Body of pancreas (tissue), 4 donors: Measurements from ENCODE around the gene RIMS1. TPM values are rescaled to one million over a fixed set of nuclear protein-coding genes. Genes with fewer than 3 reads are reported as not detected.

Experiments used
- ATAC-seq: fragments of 150-250 bp; one replicate; pipeline ENCODE4 v1.9.1; 2016
- DNase-seq, 4 donors: peaks; one replicate each; pipeline ENCODE4 v3.0.0-alpha.2; 2019
- H3K27ac ChIP-seq, 4 donors: fragments of 200-600 bp; sonication (generic); 1 replicate in 3 of 4; 2 replicates in 1 of 4; pipeline versions ENCODE4 v1.5.1 to v1.6.1; 2016 to 2019; ENCODE audit warnings: mild to moderate bottlenecking in 1 of 4, mixed read lengths in 1 of 4, moderate library complexity in 1 of 4
- H3K27me3 ChIP-seq, 2 donors: fragments of 200-600 bp; sonication (generic); one replicate each; pipeline ENCODE4 v1.6.0; 2016; ENCODE audit warnings: mild to moderate bottlenecking in 1 of 2
- H3K36me3 ChIP-seq, 2 donors: fragments of 200-600 bp; sonication (generic); replicated peaks in 1 of 2; 2 replicates each; pipeline ENCODE4 v1.5.1; 2016; ENCODE audit warnings: low read depth in 2 of 2; ENCODE audit not compliant: insufficient read depth in 1 of 2
- H3K4me1 ChIP-seq: fragments of 200-600 bp; sonication (generic); one replicate; pipeline ENCODE4 v1.6.0; 2016
- H3K4me3 ChIP-seq, 2 donors: fragments of 200-600 bp; sonication (generic); 1 replicate in 1 of 2; 2 replicates in 1 of 2; pipeline ENCODE4 v1.5.1; 2016 to 2019
- H3K9me3 ChIP-seq, 3 donors: fragments of 200-600 bp; sonication (generic); 1 replicate in 2 of 3; 2 replicates in 1 of 3; pipeline ENCODE4 v1.5.1; 2016
- POLR2A ChIP-seq, 3 donors: fragments of 450-650 bp; IDR thresholded peaks; one replicate each; pipeline ENCODE4 v1.6.1; 2016; ENCODE audit warnings: antibody characterized with exemption in 3 of 3, mild to moderate bottlenecking in 2 of 3
- WGBS, 2 donors: methylation state at CpG; one replicate each; pipeline ENCODE4 v1.1.5; 2017; 5-methylcytosine and 5-hydroxymethylcytosine counted together
- intact Hi-C: fragments of 100-400 bp; cut with DNase I; formaldehyde crosslinking; loops from one replicate; pipeline ENCODE4 v1.15.1; 2023
- total RNA-seq, 2 donors: library from RNA; depleted of rRNA; stranded (reverse); fragments of >200 nt; gene quantifications; one replicate each; pipeline ENCODE4 v1.1.0, GENCODE V29; 2016
- TF ChIP-seq, protein P1 (sequence below), 7 experiments: fragments of 450-650 bp in 4 of 7; fragments of 200-600 bp in 3 of 7; sonication (generic) in 3 of 7; IDR thresholded peaks; one replicate each; pipeline ENCODE4 v1.5.1; 2016 to 2019; ENCODE audit warnings: antibody characterized with exemption in 7 of 7

The RIMS1 gene
- total RNA-seq, 2 donors from 2014 or later: 0.78 to 5.9 TPM

DNA sequence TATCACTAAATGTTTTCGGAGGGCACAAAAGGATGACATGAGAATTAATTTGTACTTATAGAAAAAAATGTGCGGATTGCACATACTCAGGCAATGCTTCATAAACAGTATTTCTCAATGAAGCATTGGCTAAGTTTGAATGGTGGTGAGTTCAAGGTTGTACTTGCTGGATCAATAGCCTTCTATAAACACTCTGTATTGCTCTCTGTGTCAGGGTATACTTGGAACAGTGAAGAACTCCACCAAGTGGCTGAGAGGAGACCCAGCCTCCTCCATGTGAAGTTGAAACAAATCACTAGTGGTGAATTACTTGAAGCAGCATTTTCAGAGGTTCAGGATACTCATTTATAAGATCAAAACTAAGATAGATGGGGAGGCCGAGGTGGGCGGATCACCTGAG lies 360.6 kb downstream of the RIMS1 start:
- H3K27me3 ChIP-seq: no peaks in the 10 kb centered on the region
- no peak overlapping the region for H3K27ac ChIP-seq
- TF ChIP-seq, protein P1, sequence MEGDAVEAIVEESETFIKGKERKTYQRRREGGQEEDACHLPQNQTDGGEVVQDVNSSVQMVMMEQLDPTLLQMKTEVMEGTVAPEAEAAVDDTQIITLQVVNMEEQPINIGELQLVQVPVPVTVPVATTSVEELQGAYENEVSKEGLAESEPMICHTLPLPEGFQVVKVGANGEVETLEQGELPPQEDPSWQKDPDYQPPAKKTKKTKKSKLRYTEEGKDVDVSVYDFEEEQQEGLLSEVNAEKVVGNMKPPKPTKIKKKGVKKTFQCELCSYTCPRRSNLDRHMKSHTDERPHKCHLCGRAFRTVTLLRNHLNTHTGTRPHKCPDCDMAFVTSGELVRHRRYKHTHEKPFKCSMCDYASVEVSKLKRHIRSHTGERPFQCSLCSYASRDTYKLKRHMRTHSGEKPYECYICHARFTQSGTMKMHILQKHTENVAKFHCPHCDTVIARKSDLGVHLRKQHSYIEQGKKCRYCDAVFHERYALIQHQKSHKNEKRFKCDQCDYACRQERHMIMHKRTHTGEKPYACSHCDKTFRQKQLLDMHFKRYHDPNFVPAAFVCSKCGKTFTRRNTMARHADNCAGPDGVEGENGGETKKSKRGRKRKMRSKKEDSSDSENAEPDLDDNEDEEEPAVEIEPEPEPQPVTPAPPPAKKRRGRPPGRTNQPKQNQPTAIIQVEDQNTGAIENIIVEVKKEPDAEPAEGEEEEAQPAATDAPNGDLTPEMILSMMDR (IDR thresholded peaks at IDR 0.05): peak in 1 of 7 experiments; percentile 43
- TF ChIP-seq POLR2A (IDR thresholded peaks at IDR 0.05): no peak
- H3K4me3 ChIP-seq: no peak overlapping the region
- no peaks in the 10 kb centered on the region for H3K4me1 ChIP-seq
- H3K9me3 ChIP-seq: no peaks in the 10 kb centered on the region
- WGBS, 2 donors: 77 to 87% methylated on average over 4 of the region's 4 CpGs
- no peaks in the 10 kb centered on the region for H3K36me3 ChIP-seq
- intact Hi-C loops: no loop called here
- DNase-seq (peak in 2 of 4 donors; percentile 5 to 14), ATAC-seq (peak; percentile 56)

- DNase-seq (no peak), ATAC-seq (no peak)
- TF ChIP-seq, protein P1 (IDR thresholded peaks at IDR 0.05): no peak
- TF ChIP-seq POLR2A (IDR thresholded peaks at IDR 0.05): no peak
- Histone ChIP-seq H3K4me1 (no peaks in the 10 kb centered on the region), H3K4me3 (no peak overlapping the region), H3K27ac (no peak overlapping the region), H3K27me3 (no peaks in the 10 kb centered on the region), H3K9me3 (no peaks in the 10 kb centered on the region), H3K36me3 (no peaks in the 10 kb centered on the region)
- WGBS, 2 donors: 79 to 84% methylated on average over 1 of the region's 1 CpG
- intact Hi-C loops: no loop called here
Measured at GRCh38 chr6:72248621-72249020, 362.3 kb downstream of the RIMS1 start.

DNA sequence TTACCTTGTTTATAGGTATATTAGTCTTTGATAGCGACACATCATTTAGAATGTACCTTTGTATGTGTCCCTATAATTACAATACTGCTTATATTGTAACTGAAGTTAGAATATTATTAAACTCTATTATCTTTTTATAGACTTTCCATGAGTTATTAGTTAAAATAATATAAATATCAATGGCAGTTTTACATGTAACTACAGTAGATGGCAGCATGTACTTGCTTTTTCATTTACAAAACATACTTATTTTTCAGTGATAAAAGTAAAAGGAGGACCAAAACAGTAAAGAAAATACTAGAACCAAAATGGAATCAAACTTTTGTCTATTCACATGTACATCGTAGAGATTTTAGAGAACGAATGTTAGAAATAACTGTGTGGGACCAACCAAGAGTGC lies 364.3 kb downstream of the RIMS1 start:
- DNase-seq: no peak
- Histone ChIP-seq H3K27me3 (no peaks in the 10 kb centered on the region), H3K4me1 (no peaks in the 10 kb centered on the region), H3K36me3 (no peaks in the 10 kb centered on the region), H3K4me3 (no peak overlapping the region), H3K9me3 (no peaks in the 10 kb centered on the region), H3K27ac (no peak overlapping the region)
- no peak for ATAC-seq
- intact Hi-C loops: no loop called here
- WGBS, 2 donors: 90 to 93% methylated on average over 3 of the region's 3 CpGs
- no peak for TF ChIP-seq POLR2A (IDR thresholded peaks at IDR 0.05)
- TF ChIP-seq, protein P1 (IDR thresholded peaks at IDR 0.05): no peak

GRCh38 chr6:72260489-72260888 lies 374.1 kb downstream of the RIMS1 start:
- intact Hi-C loops: no loop called here
- H3K36me3 ChIP-seq: no peaks in the 10 kb centered on the region
- no peak for ATAC-seq

DNA sequence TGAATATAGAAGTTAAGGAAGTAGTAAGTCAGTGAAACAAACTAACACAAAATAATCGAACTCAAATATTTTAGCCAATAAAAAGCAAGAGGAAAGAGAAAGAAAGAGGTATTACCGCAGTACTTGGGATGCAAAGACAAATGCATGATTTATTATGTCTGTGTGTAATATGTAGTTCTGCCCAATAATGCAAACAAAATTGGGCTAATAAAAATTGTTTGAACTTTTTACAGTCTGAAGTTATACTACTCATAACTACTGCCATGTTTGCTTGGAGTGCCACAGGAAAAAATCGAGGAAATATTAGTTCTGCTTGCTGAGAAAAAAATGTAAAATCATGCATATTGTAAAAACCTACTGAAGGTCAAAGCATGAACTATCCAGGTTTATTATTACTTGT lies 375.2 kb downstream of the RIMS1 start:
- no peak for TF ChIP-seq POLR2A (IDR thresholded peaks at IDR 0.05)
- TF ChIP-seq, protein P1 (IDR thresholded peaks at IDR 0.05): no peak
- Histone ChIP-seq H3K4me1 (no peaks in the 10 kb centered on the region), H3K27ac (no peak overlapping the region), H3K4me3 (no peak overlapping the region), H3K36me3 (no peaks in the 10 kb centered on the region), H3K27me3 (no peaks in the 10 kb centered on the region), H3K9me3 (no peaks in the 10 kb centered on the region)
- DNase-seq: no peak
- no peak for ATAC-seq
- WGBS, 2 donors: 70 to 77% methylated on average over 3 of the region's 3 CpGs
- intact Hi-C loops: no loop called here

More at GRCh38 chr6:72260489-72260888, 374.1 kb downstream of the RIMS1 start:
- Histone ChIP-seq H3K4me1 (no peaks in the 10 kb centered on the region), H3K9me3 (no peaks in the 10 kb centered on the region), H3K4me3 (no peak overlapping the region), H3K27ac (no peak overlapping the region), H3K27me3 (no peaks in the 10 kb centered on the region)
- no peak for TF ChIP-seq POLR2A (IDR thresholded peaks at IDR 0.05)
- TF ChIP-seq, protein P1 (IDR thresholded peaks at IDR 0.05): no peak
- 75 to 84% methylated on average over 3 of the region's 3 CpGs for WGBS, 2 donors
- DNase-seq: no peak
